Activated CD4-positive, alpha-beta T cell treated with anti-CD3 and anti-CD28 coated beads, Interleukin-2, Interleukin-4, amounts not matched to agents 100 ng/mL and 50 ng/mL, durations not matched to agents 16 hours and 8 hours (primary cell): ENCODE results near the gene CFLAR.
"Not testable (repeated sequence)": the region's sequence is repeated elsewhere in the genome, so short reads cannot be mapped to it uniquely, and the experiment has no call there.

Experiments used
- DNase-seq: peaks from one replicate; pipeline ENCODE4 v3.0.0-alpha.2; 2020; ENCODE audit warnings: low spot score

CFLAR gene

DNA sequence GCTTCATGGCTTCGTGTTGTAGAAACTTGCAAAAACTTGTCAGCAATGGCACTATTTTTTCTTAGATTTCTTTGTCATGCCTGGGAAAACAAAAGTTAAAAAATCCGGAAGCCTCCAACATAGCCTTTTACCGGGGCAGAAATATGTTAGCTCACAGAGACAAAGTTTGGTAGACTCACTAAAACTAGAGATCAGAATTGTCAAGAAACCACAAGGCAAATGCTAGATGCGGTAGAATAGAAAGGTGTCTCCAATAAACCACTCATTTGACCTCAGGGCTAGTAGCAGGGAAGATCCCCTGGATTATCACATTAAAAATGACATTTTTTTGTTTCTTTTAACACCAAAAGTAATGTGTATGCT is 67.4 kb downstream of the CFLAR start:
- no peak for DNase-seq

DNA sequence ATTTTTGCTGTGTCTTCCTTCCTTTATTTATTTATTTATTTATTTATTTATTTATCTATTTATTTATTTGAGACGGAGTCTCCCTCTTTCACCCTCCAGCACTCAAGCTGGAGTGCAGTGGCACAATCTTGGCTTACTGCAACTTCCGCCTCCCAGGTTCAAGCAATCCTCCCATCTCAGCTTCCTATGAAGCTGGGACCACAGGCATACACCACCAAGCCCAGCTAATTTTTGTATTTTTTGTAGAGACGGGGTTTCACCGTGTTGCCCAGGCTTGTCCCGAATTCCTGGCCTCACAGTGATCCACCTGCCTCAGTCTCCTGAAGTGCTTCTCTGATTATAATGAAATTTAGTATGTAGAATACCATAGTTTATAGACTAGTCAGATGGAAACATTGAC is 67.9 kb downstream of the CFLAR start:
- not testable (repeated sequence) for DNase-seq

GRCh38 chr2:201184248-201184647 is 68.3 kb downstream of the CFLAR start:
- DNase-seq, result not testable (repeated sequence)

- no peak for DNase-seq
Observed at GRCh38 chr2:201185863-201186262, 69.9 kb downstream of the CFLAR start.

DNA sequence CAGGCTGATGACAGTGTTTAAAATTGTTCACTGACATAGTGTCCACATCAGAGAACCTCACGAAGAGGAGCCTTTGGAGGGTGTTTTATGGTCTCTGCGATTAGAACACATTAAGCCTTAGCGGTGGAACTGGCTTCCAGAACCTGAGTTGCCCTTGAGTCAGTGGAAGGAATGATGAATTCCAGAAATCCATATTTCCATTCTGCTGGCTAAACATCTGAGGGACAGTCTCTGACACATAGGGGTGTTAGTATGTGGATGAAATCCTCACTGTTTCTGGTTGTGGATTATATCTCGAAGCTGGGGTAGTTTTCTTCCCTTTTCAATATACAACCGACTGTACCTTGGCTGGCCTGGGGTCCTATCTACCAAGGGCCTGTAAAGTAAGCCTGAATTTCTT is 71.0 kb downstream of the CFLAR start:
- DNase-seq, result no peak

DNA sequence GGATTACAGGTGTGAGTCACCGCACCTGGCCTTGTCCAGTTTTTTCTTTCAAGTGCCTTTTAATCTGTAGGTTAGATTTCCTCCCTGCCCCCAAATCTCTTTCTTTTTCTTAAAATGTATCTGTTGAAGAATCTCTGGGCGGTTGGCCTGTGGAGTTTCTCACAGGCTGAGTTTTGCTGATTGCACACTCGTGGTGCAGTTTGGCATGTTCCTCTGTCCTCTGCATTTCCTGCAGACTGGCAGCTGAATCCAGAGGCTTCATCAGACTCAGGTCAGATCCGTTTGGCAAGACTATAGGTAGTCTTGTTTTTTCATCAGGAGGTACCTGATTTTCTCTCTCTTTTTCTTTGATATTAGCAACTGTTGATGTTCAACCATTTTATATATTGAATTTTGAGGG is 72.5 kb downstream of the CFLAR start:
- DNase-seq, result no peak

GRCh38 chr2:201191132-201191875 is 75.3 kb downstream of the CFLAR start:
- peak; percentile 43 for DNase-seq

DNA sequence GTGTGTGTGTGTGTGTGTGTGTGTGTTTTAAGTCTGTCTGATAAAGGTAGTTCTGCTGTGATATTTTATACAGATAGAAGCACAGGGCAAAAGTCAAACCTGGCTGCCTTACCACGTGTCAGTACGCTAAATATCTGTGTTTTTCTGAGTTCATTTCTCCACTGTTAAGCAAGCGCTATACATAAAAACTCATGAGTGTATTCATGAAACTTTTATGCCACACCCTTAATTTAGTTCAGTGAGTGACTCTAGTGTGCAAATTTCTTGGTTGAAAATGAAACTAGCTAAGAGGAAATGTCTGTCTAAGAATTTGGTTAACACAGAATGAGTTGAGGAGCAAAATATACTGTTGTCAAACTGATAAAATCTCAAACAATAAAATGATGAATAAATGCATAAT is 78.1 kb downstream of the CFLAR start:
- DNase-seq, result peak; percentile 65

DNA sequence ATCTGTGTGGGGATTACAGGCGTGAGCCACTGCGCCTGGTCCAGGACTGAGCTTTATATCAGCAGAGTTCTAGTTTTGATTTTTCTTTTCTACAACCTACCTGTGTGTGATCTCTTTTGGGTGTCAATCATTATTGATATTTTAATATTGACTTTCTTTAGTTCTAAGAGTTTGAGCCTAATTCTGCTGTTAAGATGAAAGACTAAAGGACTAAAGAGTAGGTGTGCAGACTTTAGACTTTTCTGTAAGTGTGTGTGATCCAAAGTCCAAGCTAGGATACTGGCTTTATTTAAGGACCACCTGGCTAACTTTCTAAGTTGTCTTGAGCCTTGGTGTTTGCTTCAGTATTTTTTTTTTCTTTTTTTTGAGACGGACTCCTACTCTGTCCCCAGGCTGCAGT is 79.4 kb downstream of the CFLAR start:
- DNase-seq, result no peak

GRCh38 chr2:201196003-201196402 is 80.0 kb downstream of the CFLAR start:
- no peak for DNase-seq

DNA sequence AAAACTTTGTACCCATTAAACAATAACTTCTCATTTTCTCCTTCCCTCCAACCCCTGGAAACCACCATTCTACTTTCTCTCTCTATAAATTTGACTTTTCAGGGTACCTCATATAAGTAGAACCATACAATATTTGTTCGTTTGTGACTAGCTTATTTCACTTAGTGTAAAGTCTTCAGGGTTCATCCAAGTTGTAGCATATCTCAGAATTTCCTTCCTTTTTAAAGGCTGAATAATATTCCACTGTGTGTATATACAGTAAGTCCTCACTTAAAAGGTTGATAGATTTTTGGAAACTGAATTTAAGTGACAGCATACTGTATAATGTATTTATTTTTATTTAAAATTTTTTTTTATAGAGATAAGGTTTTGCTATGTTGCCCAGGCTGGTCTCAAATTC is 80.8 kb downstream of the CFLAR start:
- DNase-seq, result no peak

DNA sequence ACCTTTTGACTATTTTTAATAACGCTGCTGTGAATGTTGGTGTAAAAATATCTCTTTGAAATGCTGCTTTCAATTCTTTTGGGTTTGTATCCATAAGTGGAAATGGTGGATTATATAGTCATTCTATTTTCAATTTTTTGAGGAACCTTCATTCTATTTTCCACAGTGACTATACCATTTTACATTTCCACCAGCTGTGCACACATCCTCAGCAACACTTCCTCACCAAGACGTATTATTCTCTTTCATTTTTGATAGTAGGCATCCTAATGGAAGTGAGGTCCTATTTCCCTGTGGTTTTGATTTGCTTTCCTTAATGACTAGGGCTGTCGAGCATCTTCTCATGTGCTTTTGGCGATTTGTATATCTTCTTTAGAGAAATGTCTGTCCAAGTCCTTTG is 81.8 kb downstream of the CFLAR start:
- no peak for DNase-seq

DNA sequence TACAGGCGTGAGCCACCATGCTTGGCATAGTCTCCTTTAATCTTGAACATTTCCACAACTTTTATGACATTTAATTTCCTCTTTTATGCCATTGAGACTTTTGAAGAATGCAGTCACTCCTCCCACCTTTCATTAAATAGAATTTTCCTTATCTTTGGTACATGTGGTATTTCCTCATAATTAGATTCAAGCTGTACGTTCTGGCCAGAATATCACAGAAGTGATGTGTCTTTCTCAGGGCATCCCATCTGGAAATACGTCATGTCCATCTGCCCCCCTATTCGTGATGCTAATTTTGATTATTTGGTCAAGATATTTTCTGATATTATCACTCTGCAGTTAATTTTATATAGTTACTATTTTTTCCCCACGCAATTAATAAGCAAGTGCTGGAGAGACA is 83.9 kb downstream of the CFLAR start:
- no peak for DNase-seq

DNA sequence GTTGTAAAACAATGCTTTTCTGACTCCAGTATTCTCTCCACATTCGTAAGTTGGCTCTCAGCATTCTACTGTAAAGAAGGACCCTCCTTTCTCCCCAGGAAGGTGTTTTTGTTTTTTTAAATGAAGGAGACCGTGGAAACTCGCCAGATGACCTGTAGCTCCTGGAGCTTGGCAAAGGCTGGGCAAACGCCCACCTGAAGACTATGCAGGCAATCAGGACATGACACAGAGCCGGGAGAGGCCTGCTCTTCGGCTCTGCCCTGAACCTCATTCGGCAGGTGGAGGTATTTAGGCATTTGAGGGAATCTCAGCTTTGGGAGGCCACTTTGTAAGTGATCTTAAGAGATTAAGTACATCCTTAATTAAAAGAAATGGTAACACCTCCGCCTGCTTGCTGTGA is 84.4 kb downstream of the CFLAR start:
- no peak for DNase-seq

- no peak for DNase-seq
Observed at GRCh38 chr2:201201371-201201770, 85.4 kb downstream of the CFLAR start.

DNA sequence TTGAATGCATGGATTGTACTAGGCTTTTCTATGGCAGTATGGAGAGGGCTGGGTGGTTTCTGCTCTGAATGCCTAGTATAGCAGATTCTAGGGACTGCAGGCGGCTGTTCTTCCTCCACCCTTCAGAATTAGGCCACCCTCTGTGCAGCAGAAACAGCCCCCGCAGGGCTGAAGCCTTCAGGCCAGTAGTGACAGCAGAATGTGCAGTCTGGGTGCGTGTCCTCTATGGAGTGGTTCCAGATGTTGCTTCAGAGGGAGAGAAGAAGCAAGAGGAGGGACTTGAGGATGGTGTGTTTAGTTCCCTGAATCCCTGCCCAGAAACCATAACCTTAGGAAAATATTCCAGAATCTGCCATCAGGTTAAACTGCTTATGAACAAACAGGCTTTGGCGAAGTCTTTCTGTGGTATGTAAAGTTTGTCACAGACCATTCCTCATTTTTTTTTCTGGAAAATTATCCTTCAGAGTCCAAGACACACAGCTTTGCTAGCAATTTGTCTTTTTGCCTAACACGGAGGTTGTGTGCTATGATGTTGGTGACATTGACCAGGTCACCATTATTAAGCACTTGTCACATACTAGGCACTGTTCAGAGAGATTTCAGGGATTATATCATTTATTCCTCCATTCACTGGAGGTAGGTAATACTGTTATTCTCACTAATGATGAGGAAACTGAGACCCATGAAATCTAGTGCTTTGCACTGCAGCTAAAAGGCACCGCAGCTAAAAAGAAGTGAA is 88.1 kb downstream of the CFLAR start:
- no peak for DNase-seq

DNA sequence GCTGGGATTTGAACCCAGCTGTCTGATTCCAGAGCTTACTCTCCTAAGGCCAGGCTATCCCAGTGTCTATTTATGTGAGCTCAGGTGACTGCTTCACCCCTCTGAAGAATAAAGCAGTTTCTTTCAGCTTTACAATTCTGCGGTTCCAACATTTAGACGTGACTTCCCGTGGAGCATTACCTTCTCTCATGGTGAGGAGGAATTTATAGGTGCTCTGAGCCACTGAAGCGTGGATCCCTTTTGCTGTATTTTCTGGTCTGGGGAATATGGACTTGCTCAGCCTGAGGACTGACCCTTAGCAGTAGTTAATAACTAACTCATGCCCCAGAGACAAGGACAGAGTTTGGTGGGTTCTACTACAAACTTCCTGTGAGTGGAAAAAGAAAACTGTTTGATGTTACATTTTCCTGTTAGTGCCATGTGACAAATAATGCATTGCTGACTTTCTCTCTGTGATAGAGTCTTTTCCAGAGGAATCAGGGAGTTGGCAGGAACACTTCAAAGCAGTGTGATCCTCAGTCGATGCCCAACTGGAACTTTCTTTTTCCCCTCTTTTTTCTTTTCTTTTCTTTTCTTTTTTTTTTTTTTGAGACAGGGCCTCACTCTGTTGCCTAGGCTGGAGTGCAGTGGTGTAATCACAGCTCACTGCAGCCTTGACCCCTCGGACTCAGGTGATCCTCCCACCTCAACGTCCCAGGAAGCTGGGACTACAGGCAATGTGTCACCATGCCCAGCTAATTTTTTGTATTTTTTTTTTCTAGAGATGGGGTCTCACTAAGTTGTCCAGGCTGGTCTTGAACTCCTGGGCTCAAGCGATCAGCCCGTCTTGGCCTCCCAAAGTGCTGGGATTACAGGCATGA is 88.9 kb downstream of the CFLAR start:
- no peak for DNase-seq

- no peak for DNase-seq
Observed at GRCh38 chr2:201205515-201205849, 89.5 kb downstream of the CFLAR start.

GRCh38 chr2:201208563-201209252 is 92.7 kb downstream of the CFLAR start:
- no peak for DNase-seq

DNA sequence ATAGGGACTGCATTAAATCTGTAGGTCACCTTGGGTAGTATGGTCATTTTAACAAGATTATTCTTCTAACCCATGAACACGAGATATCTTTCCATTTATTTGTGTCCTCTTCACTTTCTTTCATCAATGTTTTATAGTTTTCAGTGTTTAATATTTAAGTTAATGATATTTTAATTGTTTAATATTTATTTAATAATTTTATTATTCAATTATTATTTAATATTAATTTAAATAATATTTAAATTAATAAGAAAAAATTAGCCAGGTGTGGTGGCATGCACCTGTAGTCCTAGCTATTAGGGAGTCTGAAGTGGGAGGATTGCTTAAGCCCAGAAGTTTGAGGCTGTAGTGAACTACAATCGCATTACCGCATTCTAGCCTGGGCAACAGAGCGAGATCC is 100.0 kb downstream of the CFLAR start:
- DNase-seq, result no peak

DNA sequence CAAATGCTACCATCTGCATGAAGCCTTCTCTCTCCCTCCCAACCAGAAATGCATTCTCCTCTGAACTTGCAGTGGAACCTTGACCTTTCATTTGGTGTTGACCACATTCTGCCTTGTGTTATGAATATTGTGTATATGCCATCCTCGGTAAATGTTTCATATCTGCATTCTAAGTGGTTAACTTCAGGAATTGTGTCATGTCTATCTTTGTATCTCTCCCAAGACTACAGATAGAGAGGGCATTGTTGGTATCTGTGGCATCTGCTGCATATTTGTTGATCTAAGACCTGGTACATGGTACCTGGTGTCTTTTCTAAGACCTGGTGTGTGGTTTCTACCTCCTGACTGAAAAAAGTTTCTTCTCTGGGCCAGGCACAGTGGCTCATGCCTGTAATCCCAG is 101.0 kb downstream of the CFLAR start:
- no peak for DNase-seq

GRCh38 chr2:201218780-201219179 is 102.8 kb downstream of the CFLAR start:
- no peak for DNase-seq
